Prostate gland (tissue), 2 donors: ENCODE results near the gene PRKAR1B. TPM values are rescaled to one million over a fixed set of nuclear protein-coding genes. Genes with fewer than 3 reads are reported as not detected.

Source experiments
- DNase-seq: peaks from one replicate; pipeline ENCODE4 v3.0.0-alpha.2; 2019; ENCODE audit warnings: low spot score
- H3K27ac ChIP-seq, 2 donors: fragments of 200-600 bp; sonication (generic); 2 replicates each; pipeline ENCODE4 v1.5.1; 2017 to 2019
- H3K27me3 ChIP-seq: fragments of 200-600 bp; sonication (generic); replicated peaks from 2 replicates; pipeline ENCODE4 v1.5.1; 2019; ENCODE audit not compliant: insufficient read depth
- H3K36me3 ChIP-seq, 2 donors: fragments of 200-600 bp; sonication (generic); 1 replicate in 1 of 2; 2 replicates in 1 of 2; pipeline versions ENCODE4 v1.5.1 to v1.8.1; 2017 to 2019
- H3K4me1 ChIP-seq: fragments of 200-600 bp; sonication (generic); replicated peaks from 2 replicates; pipeline ENCODE4 v1.5.1; 2019
- H3K4me3 ChIP-seq, 2 donors: fragments of 200-600 bp; sonication (generic); 2 replicates each; pipeline ENCODE4 v1.5.1; 2017 to 2019
- H3K9me3 ChIP-seq: fragments of 200-600 bp; sonication (generic); 2 replicates; pipeline ENCODE4 v1.5.1; 2017
- CTCF ChIP-seq, 4 experiments: fragments of 200-600 bp in 2 of 4; fragments of 450-650 bp in 2 of 4; sonication (generic) in 2 of 4; IDR thresholded peaks; 1 replicate in 3 of 4; 2 replicates in 1 of 4; pipeline ENCODE4 v1.5.1; 2016 to 2019; ENCODE audit warnings: antibody characterized with exemption in 4 of 4, mild to moderate bottlenecking in 2 of 4, moderate library complexity in 2 of 4
- POLR2A ChIP-seq: fragments of 450-650 bp; IDR thresholded peaks from one replicate; pipeline ENCODE4 v1.6.1; 2016; ENCODE audit warnings: antibody characterized with exemption, mild to moderate bottlenecking
- POLR2AphosphoS5 ChIP-seq: sonication (generic); formaldehyde crosslinking; IDR thresholded peaks from one replicate; pipeline ENCODE4 v1.6.1; 2017; ENCODE audit warnings: antibody characterized with exemption
- WGBS: methylation state at CpG from one replicate; pipeline ENCODE4 v1.1.5; 2018; 5-methylcytosine and 5-hydroxymethylcytosine counted together
- intact Hi-C: fragments of 100-400 bp; cut with DNase I; formaldehyde crosslinking; loops from one replicate; pipeline ENCODE4 v1.14.2; 2022
- total RNA-seq, 2 donors: library from RNA; depleted of rRNA; stranded (reverse); fragments of >200 nt; gene quantifications; one replicate each; pipeline ENCODE4 v1.1.0, GENCODE V29; 2016

The PRKAR1B gene
- total RNA-seq, 2 donors from 2014 or later: 20.2 to 44.8 TPM

- Histone ChIP-seq H3K4me3 (no peak overlapping the region), H3K27ac (no peak overlapping the region), H3K9me3 (no peaks in the 10 kb centered on the region), H3K4me1 (no peaks in the 10 kb centered on the region), H3K27me3 (no peaks in the 10 kb centered on the region), H3K36me3 (no peaks in the 10 kb centered on the region)
- DNase-seq: no peak
- intact Hi-C loops: no loop called here
- TF ChIP-seq POLR2AphosphoS5 (no peak), POLR2A (no peak), CTCF (IDR thresholded peaks at IDR 0.05) (no peak)
- 96% methylated on average over 30 of the region's 30 CpGs for WGBS
Measured at GRCh38 chr7:596071-596818, 130.8 kb downstream of the PRKAR1B start.

GRCh38 chr7:595621-596010, 131.5 kb downstream of the PRKAR1B start:
- H3K4me1 ChIP-seq: no peaks in the 10 kb centered on the region
- no peak for DNase-seq
- TF ChIP-seq CTCF (IDR thresholded peaks at IDR 0.05): no peak
- TF ChIP-seq POLR2A: no peak
- TF ChIP-seq POLR2AphosphoS5: no peak
- 90% methylated on average over 10 of the region's 10 CpGs for WGBS
- H3K27ac ChIP-seq: no peak overlapping the region
- no peak overlapping the region for H3K4me3 ChIP-seq
- no peaks in the 10 kb centered on the region for H3K9me3 ChIP-seq
- H3K27me3 ChIP-seq: no peaks in the 10 kb centered on the region
- intact Hi-C loops: no loop called here
- H3K36me3 ChIP-seq: no peaks in the 10 kb centered on the region

- Histone ChIP-seq H3K36me3 (no peaks in the 10 kb centered on the region), H3K4me1 (no peaks in the 10 kb centered on the region), H3K27me3 (no peaks in the 10 kb centered on the region), H3K27ac (no peak overlapping the region), H3K9me3 (no peaks in the 10 kb centered on the region), H3K4me3 (no peak overlapping the region)
- intact Hi-C loops: no loop called here
- 93% methylated on average over 29 of the region's 29 CpGs for WGBS
- no peak for DNase-seq
- TF ChIP-seq POLR2A: no peak
- no peak for TF ChIP-seq POLR2AphosphoS5
- no peak for TF ChIP-seq CTCF (IDR thresholded peaks at IDR 0.05)
Measured at GRCh38 chr7:594920-595620, 132.0 kb downstream of the PRKAR1B start.

- Histone ChIP-seq H3K27me3 (no peaks in the 10 kb centered on the region), H3K9me3 (no peaks in the 10 kb centered on the region), H3K4me1 (no peaks in the 10 kb centered on the region), H3K36me3 (no peaks in the 10 kb centered on the region), H3K4me3 (no peak overlapping the region), H3K27ac (no peak overlapping the region)
- intact Hi-C loops: no loop called here
- WGBS: 94% methylated on average over 16 of the region's 16 CpGs
- no peak for DNase-seq
- TF ChIP-seq CTCF (IDR thresholded peaks at IDR 0.05) (no peak), POLR2A (no peak), POLR2AphosphoS5 (no peak)
Measured at GRCh38 chr7:594212-594913, 132.7 kb downstream of the PRKAR1B start.
